Measurements from ENCODE around the gene EPC2. TPM values are rescaled to one million over a fixed set of nuclear protein-coding genes. Genes with fewer than 3 reads are reported as not detected.

EPC2 gene
- total and polyA plus RNA-seq, 2 experiments from 2014 or later, result 6.3 to 27.0 TPM

GRCh38 chr2:148746973-148747372 lies 102.4 kb downstream of the EPC2 start (continued):
- TF ChIP-seq CTCF (conservative IDR thresholded peaks at IDR 0.05; ENCODE audit: low read depth in 2 of 2) (no peak), CREB1 (CRISPR knock-in tag; IDR thresholded peaks at IDR 0.05; ENCODE audit: low read depth) (no peak), ZNF331 (CRISPR knock-in tag; IDR thresholded peaks at IDR 0.05; ENCODE audit: low read depth) (no peak), ETS1 (IDR thresholded peaks at IDR 0.05) (no peak), POLR2AphosphoS5 (IDR thresholded peaks at IDR 0.05; ENCODE audit: low read depth) (no peak), EZH2phosphoT487 (IDR thresholded peaks at IDR 0.05; ENCODE audit: unreplicated experiment) (no peak), STAT1 (IDR thresholded peaks at IDR 0.05; ENCODE audit: unreplicated experiment) (no peak), NANOG (IDR thresholded peaks at IDR 0.05; ENCODE audit: borderline replicate concordance) (no peak), JUNB (IDR thresholded peaks at IDR 0.05; ENCODE audit: unreplicated experiment) (no peak)

GRCh38 chr2:148751907-148752306 lies 107.4 kb downstream of the EPC2 start:
- no peaks in the 10 kb centered on the region for H3K27me3 Mint-ChIP-seq (ENCODE audit: insufficient read depth, low read depth, poor library complexity)
- peaks cover 6% of the 10 kb centered on the region; the same call in 2 of the 3 replicates for H3K36me3 Mint-ChIP-seq (ENCODE audit: low read depth)
- 0 out of 3 replicates have a peak overlapping the region, but pooled peaks have one; percentile 17 for H3K4me3 Mint-ChIP-seq
- peak; percentile 45 for DNase-seq (ENCODE audit: low spot score)
- peak overlapping the region; percentile 59 for H3K4me2 ChIP-seq
- peaks cover 58% of the 10 kb centered on the region for H3K4me1 Mint-ChIP-seq
- peak; percentile 53; the same call in 2 of the 3 replicates for ATAC-seq
- TF ChIP-seq EZH2 (IDR thresholded peaks at IDR 0.05; ENCODE audit: low read depth, unreplicated experiment), result no peak
- TF ChIP-seq NANOG (IDR thresholded peaks at IDR 0.05; ENCODE audit: borderline replicate concordance), result peak; percentile 52; the same call in 1 of the 2 replicates
- H3K79me2 ChIP-seq (replicated peaks; ENCODE audit: insufficient read depth), result peaks cover 17% of the 10 kb centered on the region
- no peaks in the 10 kb centered on the region for H3K36me3 ChIP-seq (ENCODE audit: insufficient read depth)
- no peaks in the 10 kb centered on the region for H3K27me3 ChIP-seq (ENCODE audit: insufficient read depth)
- H2AFZ ChIP-seq, result no peak overlapping the region
- peaks cover 42% of the 10 kb centered on the region for H3K4me1 ChIP-seq (ENCODE audit: insufficient read depth)
- H3K9me2 ChIP-seq (ENCODE audit: insufficient read depth), result no peaks in the 10 kb centered on the region
- H3K9me3 Mint-ChIP-seq, result no peaks in the 10 kb centered on the region
- peak overlapping the region; percentile 63 for H3K27ac Mint-ChIP-seq
- H3K4me3 ChIP-seq, result peak overlapping the region; percentile 15; the same call in 1 of the 2 replicates
- H3F3A ChIP-seq (replicated peaks; ENCODE audit: low read depth), result no peaks in the 10 kb centered on the region
- no peak overlapping the region for H3K27ac ChIP-seq (ENCODE audit: low read depth)
- no peaks in the 10 kb centered on the region; the same call in 1 of the 2 replicates for H4K20me1 ChIP-seq (replicated peaks; ENCODE audit: insufficient read depth)

- peak overlapping the region; percentile 59; the same call in 1 of the 2 replicates for H3K4me2 ChIP-seq
- H3K4me3 Mint-ChIP-seq, result no peak overlapping the region
- peaks cover 42% of the 10 kb centered on the region for H3K4me1 ChIP-seq (ENCODE audit: insufficient read depth)
- ATAC-seq, result peak; percentile 42; the same call in 2 of the 3 replicates
- peaks cover 6% of the 10 kb centered on the region; the same call in 2 of the 3 replicates for H3K36me3 Mint-ChIP-seq (ENCODE audit: low read depth)
- H3F3A ChIP-seq (replicated peaks; ENCODE audit: low read depth), result no peaks in the 10 kb centered on the region
- H3K9me2 ChIP-seq (ENCODE audit: insufficient read depth), result no peaks in the 10 kb centered on the region
- no peak for DNase-seq (ENCODE audit: low spot score)
- no peaks in the 10 kb centered on the region for H3K36me3 ChIP-seq (ENCODE audit: insufficient read depth)
- H3K27me3 ChIP-seq (ENCODE audit: insufficient read depth), result no peaks in the 10 kb centered on the region
- H3K27ac Mint-ChIP-seq, result no peak overlapping the region
- H3K79me2 ChIP-seq (replicated peaks; ENCODE audit: insufficient read depth), result peaks cover 14% of the 10 kb centered on the region
- no peaks in the 10 kb centered on the region; the same call in 1 of the 2 replicates for H4K20me1 ChIP-seq (replicated peaks; ENCODE audit: insufficient read depth)
- peaks cover 48% of the 10 kb centered on the region for H3K4me1 Mint-ChIP-seq
- H3K27ac ChIP-seq (ENCODE audit: low read depth), result no peak overlapping the region; the same call in 1 of the 2 replicates
- H2AFZ ChIP-seq, result no peak overlapping the region
- H3K4me3 ChIP-seq, result no peak overlapping the region
- no peaks in the 10 kb centered on the region for H3K27me3 Mint-ChIP-seq (ENCODE audit: insufficient read depth, low read depth, poor library complexity)
- H3K9me3 Mint-ChIP-seq, result no peaks in the 10 kb centered on the region
- TF ChIP-seq ETS1 (IDR thresholded peaks at IDR 0.05) (no peak), STAT1 (IDR thresholded peaks at IDR 0.05; ENCODE audit: unreplicated experiment) (no peak), ZNF114 (CRISPR knock-in tag; IDR thresholded peaks at IDR 0.05) (no peak), EZH2 (IDR thresholded peaks at IDR 0.05; ENCODE audit: low read depth, unreplicated experiment) (no peak)
Observed at GRCh38 chr2:148752977-148753376, 108.4 kb downstream of the EPC2 start.

All from GM23338 (cell line).